Sigmoid colon (tissue), 7 donors: Measurements from ENCODE around the gene TRAF5. TPM values are rescaled to one million over a fixed set of nuclear protein-coding genes. Genes with fewer than 3 reads are reported as not detected.

ENCODE experiments used
- DNase-seq: peaks from one replicate; pipeline ENCODE4 v3.0.0-alpha.2; 2019
- H3K27ac ChIP-seq, 4 donors: fragments of 200-600 bp; sonication (generic); one replicate each; pipeline ENCODE4 v1.5.1; 2016 to 2019; ENCODE audit warnings: mild to moderate bottlenecking in 1 of 4
- H3K27me3 ChIP-seq, 3 donors: fragments of 200-600 bp; sonication (generic); one replicate each; pipeline ENCODE4 v1.5.1; 2019; ENCODE audit warnings: mild to moderate bottlenecking in 1 of 3
- H3K36me3 ChIP-seq, 4 donors: fragments of 200-600 bp; sonication (generic); one replicate each; pipeline ENCODE4 v1.5.1; 2016 to 2019
- H3K4me1 ChIP-seq, 4 donors: fragments of 200-600 bp; sonication (generic); one replicate each; pipeline ENCODE4 v1.5.1; 2017 to 2019
- H3K4me3 ChIP-seq, 4 donors: fragments of 200-600 bp; sonication (generic); one replicate each; pipeline ENCODE4 v1.5.1; 2017 to 2019; ENCODE audit warnings: mild to moderate bottlenecking in 2 of 4, moderate library complexity in 1 of 4
- H3K9me3 ChIP-seq, 4 donors: fragments of 200-600 bp in 3 of 4; sonication (generic) in 3 of 4; one replicate each; pipeline versions ENCODE4 v1.5.1 to v1.6.1; 2013 to 2019
- CTCF ChIP-seq, 4 experiments: fragments of 450-650 bp in 3 of 4; fragments of 200-600 bp in 1 of 4; IDR thresholded peaks; one replicate each; pipeline ENCODE4 v1.5.1; 2016 to 2019; ENCODE audit warnings: antibody characterized with exemption in 4 of 4, mild to moderate bottlenecking in 3 of 4, moderate library complexity in 2 of 4
- EP300 ChIP-seq, 4 donors: sonication (generic); formaldehyde crosslinking; IDR thresholded peaks; one replicate each; pipeline ENCODE4 v1.6.1; 2017; ENCODE audit warnings: antibody characterized with exemption in 4 of 4
- POLR2A ChIP-seq, 2 donors: fragments of 450-650 bp; IDR thresholded peaks; one replicate each; pipeline ENCODE4 v1.6.1; 2016; ENCODE audit warnings: antibody characterized with exemption in 2 of 2, mild to moderate bottlenecking in 2 of 2, moderate library complexity in 2 of 2
- POLR2AphosphoS5 ChIP-seq, 4 donors: sonication (generic); formaldehyde crosslinking; IDR thresholded peaks; one replicate each; pipeline ENCODE4 v1.6.1; 2017; ENCODE audit warnings: antibody characterized with exemption in 4 of 4
- WGBS, 2 donors: extraction: QIAGEN DNeasy Blood & Tissue Kit; methylation state at CpG; one replicate each; pipeline ENCODE4 v1.1.7; 2013; 5-methylcytosine and 5-hydroxymethylcytosine counted together
- intact Hi-C: fragments of 100-400 bp; cut with DNase I; formaldehyde crosslinking; loops from one replicate; pipeline ENCODE4 v1.15.1; 2023
- polyA plus RNA-seq, 3 donors: library from polyadenylated mRNA; stranded (reverse); fragments of 200-250 nt; gene quantifications; one replicate each; pipeline ENCODE4 v1.2.3, GENCODE V29; 2013
- total RNA-seq, 4 donors: library from RNA; depleted of rRNA; stranded (reverse); fragments of >200 nt; gene quantifications; one replicate each; pipeline ENCODE4 v1.1.0, GENCODE V29; 2016
- donor health status: healthy with polysubstance abuse.
- donor health status: Bipolar disorder and iron deficiency.
- donor health status: healthy.

TRAF5 gene
- total and polyA plus RNA-seq, 7 donors = 2.4 to 55.9 (median 20.8) TPM

GRCh38 chr1:211424018-211424417 is 97.4 kb downstream of the TRAF5 start:
- intact Hi-C loops = no loop called here
- TF ChIP-seq POLR2AphosphoS5 (IDR thresholded peaks at IDR 0.05) = no peak
- TF ChIP-seq EP300 (IDR thresholded peaks at IDR 0.05) = no peak
- no peak for TF ChIP-seq CTCF (IDR thresholded peaks at IDR 0.05)
- no peak for TF ChIP-seq POLR2A (IDR thresholded peaks at IDR 0.05)
- 89 to 97% methylated on average over 1 of the region's 1 CpG for WGBS, 2 donors
- no peak for DNase-seq
- no peaks in the 10 kb centered on the region for H3K27me3 ChIP-seq
- H3K9me3 ChIP-seq = no peaks in the 10 kb centered on the region
- no peaks in the 10 kb centered on the region for H3K4me1 ChIP-seq
- H3K36me3 ChIP-seq = no peaks in the 10 kb centered on the region
- no peak overlapping the region for H3K27ac ChIP-seq
- no peak overlapping the region for H3K4me3 ChIP-seq

Other genes with a start within 250 kb of the TRAF5 start
- 1 to 10 TPM in 2 of 4 donors, under 1 TPM in 2; 0.54 to 3.1 (median 1.5) TPM for gene KCNH1, start 192.7 kb upstream of the TRAF5 start, total RNA-seq
- under 1 TPM in 1 of 3 donors, not detected in 2; 0.23 TPM for gene KCNH1, start 192.7 kb upstream of the TRAF5 start, polyA plus RNA-seq
- gene RCOR3, start 67.5 kb upstream of the TRAF5 start, total RNA-seq = 10 to 100 TPM; 40.7 to 60.3 (median 55.7) TPM
- gene RCOR3, start 67.5 kb upstream of the TRAF5 start, polyA plus RNA-seq = 10 to 100 TPM in 2 of 3 donors, 1 to 10 TPM in 1; 7.6 to 21.3 (median 11.4) TPM
- gene RD3, start 165.3 kb downstream of the TRAF5 start, total RNA-seq = under 1 TPM in 3 of 4 donors, not detected in 1; 0.16 to 0.36 (median 0.28) TPM
- gene RD3, start 165.3 kb downstream of the TRAF5 start, polyA plus RNA-seq = under 1 TPM in 1 of 3 donors, not detected in 2; 0.13 TPM